ENCODE data around the gene NR3C2. TPM values are rescaled to one million over a fixed set of nuclear protein-coding genes. Genes with fewer than 3 reads are reported as not detected.
A peak's percentile ranks its signal among the peaks of the same experiment; 100 is the strongest.

NR3C2 gene
- total RNA-seq, 2 donors from 2014 or later = 41.0 to 42.5 TPM

GRCh38 chr4:148225639-148226038 is 216.6 kb downstream of the NR3C2 start:
- H3K4me1 Mint-ChIP-seq = peaks cover 14% of the 10 kb centered on the region
- no peak overlapping the region for H3K27ac Mint-ChIP-seq
- no peaks in the 10 kb centered on the region for H3K9me3 ChIP-seq (ENCODE audit: control insufficient read depth, low read length, poor library complexity, severe bottlenecking)
- DNase-seq (no peak), ATAC-seq (no peak)
- no peaks in the 10 kb centered on the region for H3K36me3 Mint-ChIP-seq (ENCODE audit: low read depth)
- H3K27me3 Mint-ChIP-seq = no peaks in the 10 kb centered on the region
- H3K4me3 Mint-ChIP-seq = no peak overlapping the region

- H3K4me1 Mint-ChIP-seq = peaks cover 11% of the 10 kb centered on the region
Measured at GRCh38 chr4:148224476-148224875, 217.7 kb downstream of the NR3C2 start.

GRCh38 chr4:148222991-148223660 is 219.1 kb downstream of the NR3C2 start:
- H3K36me3 Mint-ChIP-seq (ENCODE audit: low read depth) = no peaks in the 10 kb centered on the region
- no peaks in the 10 kb centered on the region for H3K9me3 ChIP-seq (ENCODE audit: control insufficient read depth, low read length, poor library complexity, severe bottlenecking)
- H3K27me3 Mint-ChIP-seq = no peaks in the 10 kb centered on the region
- peaks cover 14% of the 10 kb centered on the region for H3K4me1 Mint-ChIP-seq
- ATAC-seq (no peak), DNase-seq (no peak)
- H3K4me3 Mint-ChIP-seq = no peak overlapping the region
- H3K27ac Mint-ChIP-seq = no peak overlapping the region

More at GRCh38 chr4:148224476-148224875, 217.7 kb downstream of the NR3C2 start:
- DNase-seq (no peak), ATAC-seq (no peak)
- H3K9me3 ChIP-seq (ENCODE audit: control insufficient read depth, low read length, poor library complexity, severe bottlenecking) = no peaks in the 10 kb centered on the region
- H3K36me3 Mint-ChIP-seq (ENCODE audit: low read depth) = no peaks in the 10 kb centered on the region
- peak overlapping the region; percentile 2 for H3K27ac Mint-ChIP-seq
- no peak overlapping the region for H3K4me3 Mint-ChIP-seq
- no peaks in the 10 kb centered on the region for H3K27me3 Mint-ChIP-seq

- Mint-ChIP-seq H3K27me3 (no peaks in the 10 kb centered on the region), H3K36me3 (ENCODE audit: low read depth) (no peaks in the 10 kb centered on the region), H3K4me1 (peaks cover 21% of the 10 kb centered on the region), H3K4me3 (peak overlapping the region; percentile 77), H3K27ac (peak overlapping the region; percentile 89)
- ATAC-seq = peak; percentile 81
- no peaks in the 10 kb centered on the region for H3K9me3 ChIP-seq (ENCODE audit: control insufficient read depth, low read length, poor library complexity, severe bottlenecking)
- DNase-seq = no peak
Measured at GRCh38 chr4:148216866-148217814, 225.1 kb downstream of the NR3C2 start.

GRCh38 chr4:148216321-148216720 is 225.9 kb downstream of the NR3C2 start:
- Mint-ChIP-seq H3K4me3 (peak overlapping the region; percentile 77), H3K4me1 (peaks cover 25% of the 10 kb centered on the region), H3K36me3 (ENCODE audit: low read depth) (no peaks in the 10 kb centered on the region), H3K27ac (peak overlapping the region; percentile 89), H3K27me3 (no peaks in the 10 kb centered on the region)
- DNase-seq = no peak
- peak; percentile 16 for ATAC-seq
- H3K9me3 ChIP-seq (ENCODE audit: control insufficient read depth, low read length, poor library complexity, severe bottlenecking) = no peaks in the 10 kb centered on the region

GRCh38 chr4:148215202-148215601 is 227.0 kb downstream of the NR3C2 start:
- H3K9me3 ChIP-seq (ENCODE audit: control insufficient read depth, low read length, poor library complexity, severe bottlenecking) = no peaks in the 10 kb centered on the region
- Mint-ChIP-seq H3K4me3 (no peak overlapping the region), H3K4me1 (peaks cover 27% of the 10 kb centered on the region), H3K27ac (no peak overlapping the region), H3K27me3 (no peaks in the 10 kb centered on the region), H3K36me3 (ENCODE audit: low read depth) (no peaks in the 10 kb centered on the region)
- DNase-seq = no peak
- ATAC-seq = no peak

- DNase-seq = no peak
- H3K27ac Mint-ChIP-seq = no peak overlapping the region
- H3K9me3 ChIP-seq (ENCODE audit: control insufficient read depth, low read length, poor library complexity, severe bottlenecking) = no peaks in the 10 kb centered on the region
- H3K36me3 Mint-ChIP-seq (ENCODE audit: low read depth) = no peaks in the 10 kb centered on the region
- ATAC-seq = no peak
- H3K4me3 Mint-ChIP-seq = no peak overlapping the region
- no peaks in the 10 kb centered on the region for H3K27me3 Mint-ChIP-seq
- peaks cover 29% of the 10 kb centered on the region for H3K4me1 Mint-ChIP-seq
Measured at GRCh38 chr4:148214529-148215166, 227.6 kb downstream of the NR3C2 start.

GRCh38 chr4:148211533-148211932 is 230.7 kb downstream of the NR3C2 start:
- H3K27ac Mint-ChIP-seq = no peak overlapping the region
- peaks cover 20% of the 10 kb centered on the region for H3K4me1 Mint-ChIP-seq
- H3K36me3 Mint-ChIP-seq (ENCODE audit: low read depth) = no peaks in the 10 kb centered on the region
- DNase-seq (no peak), ATAC-seq (no peak)
- H3K9me3 ChIP-seq (ENCODE audit: control insufficient read depth, low read length, poor library complexity, severe bottlenecking) = no peaks in the 10 kb centered on the region
- H3K27me3 Mint-ChIP-seq = no peaks in the 10 kb centered on the region
- no peak overlapping the region for H3K4me3 Mint-ChIP-seq

- no peaks in the 10 kb centered on the region for H3K9me3 ChIP-seq (ENCODE audit: control insufficient read depth, low read length, poor library complexity, severe bottlenecking)
- Mint-ChIP-seq H3K27me3 (no peaks in the 10 kb centered on the region), H3K4me1 (peaks cover 22% of the 10 kb centered on the region), H3K36me3 (ENCODE audit: low read depth) (no peaks in the 10 kb centered on the region), H3K4me3 (no peak overlapping the region), H3K27ac (no peak overlapping the region)
- no peak for DNase-seq
- ATAC-seq = no peak
Measured at GRCh38 chr4:148210661-148211060, 231.6 kb downstream of the NR3C2 start.

- H3K4me1 Mint-ChIP-seq = peaks cover 20% of the 10 kb centered on the region
- ATAC-seq (no peak), DNase-seq (no peak)
- no peaks in the 10 kb centered on the region for H3K27me3 Mint-ChIP-seq
- no peak overlapping the region for H3K4me3 Mint-ChIP-seq
- no peaks in the 10 kb centered on the region for H3K36me3 Mint-ChIP-seq (ENCODE audit: low read depth)
- no peaks in the 10 kb centered on the region for H3K9me3 ChIP-seq (ENCODE audit: control insufficient read depth, low read length, poor library complexity, severe bottlenecking)
- H3K27ac Mint-ChIP-seq = no peak overlapping the region
Measured at GRCh38 chr4:148207068-148207467, 235.1 kb downstream of the NR3C2 start.

GRCh38 chr4:148205476-148205875 is 236.7 kb downstream of the NR3C2 start:
- Mint-ChIP-seq H3K36me3 (ENCODE audit: low read depth) (no peaks in the 10 kb centered on the region), H3K27me3 (no peaks in the 10 kb centered on the region), H3K4me3 (no peak overlapping the region), H3K4me1 (peaks cover 19% of the 10 kb centered on the region), H3K27ac (no peak overlapping the region)
- ATAC-seq (no peak), DNase-seq (no peak)
- H3K9me3 ChIP-seq (ENCODE audit: control insufficient read depth, low read length, poor library complexity, severe bottlenecking) = no peaks in the 10 kb centered on the region

GRCh38 chr4:148204892-148205291 is 237.3 kb downstream of the NR3C2 start:
- no peak for ATAC-seq
- H3K9me3 ChIP-seq (ENCODE audit: control insufficient read depth, low read length, poor library complexity, severe bottlenecking) = no peaks in the 10 kb centered on the region
- Mint-ChIP-seq H3K27ac (no peak overlapping the region), H3K36me3 (ENCODE audit: low read depth) (no peaks in the 10 kb centered on the region), H3K27me3 (no peaks in the 10 kb centered on the region), H3K4me3 (no peak overlapping the region), H3K4me1 (peaks cover 21% of the 10 kb centered on the region)
- no peak for DNase-seq

GRCh38 chr4:148204171-148204570 is 238.0 kb downstream of the NR3C2 start:
- Mint-ChIP-seq H3K27me3 (no peaks in the 10 kb centered on the region), H3K36me3 (ENCODE audit: low read depth) (no peaks in the 10 kb centered on the region), H3K27ac (no peak overlapping the region), H3K4me1 (peaks cover 18% of the 10 kb centered on the region), H3K4me3 (no peak overlapping the region)
- ATAC-seq (no peak), DNase-seq (no peak)
- H3K9me3 ChIP-seq (ENCODE audit: control insufficient read depth, low read length, poor library complexity, severe bottlenecking) = no peaks in the 10 kb centered on the region

All from T-helper 17 cell (primary cell).